ENCODE measurements around the gene LRP8. TPM values are rescaled to one million over a fixed set of nuclear protein-coding genes. Genes with fewer than 3 reads are reported as not detected.
A peak's percentile ranks its signal among the peaks of the same experiment; 100 is the strongest.

LRP8 gene
- total and polyA plus RNA-seq, 11 donors, result 0.27 to 8.0 (median 1.7) TPM

GRCh38 chr1:53195246-53196016, 132.4 kb downstream of the LRP8 start:
- ATAC-seq, result no peak
- Histone ChIP-seq H3K4me1 (peaks cover 3 to 40% (median 30%) of the 10 kb centered on the region in 12 donors), H3K27me3 (no peaks in the 10 kb centered on the region), H3K4me3 (peak overlapping the region in 3 of 12 donors; percentile 84 to 88 (median 85)), H3K36me3 (peaks cover 0 to 1% (median 0%) of the 10 kb centered on the region in 9 donors), H3K27ac (peak overlapping the region in 8 of 12 donors; percentile 94 to 100 (median 98)), H3K9me3 (no peaks in the 10 kb centered on the region)
- 74 to 86% (median 80%) methylated on average over 11 of the region's 11 CpGs for WGBS, 4 donors
- DNase-seq, result no peak
- intact Hi-C loops (cut with DNase I), result loop anchor here in 1 of 10 donors (1.0 to 5.0 kb wide), 2 partner anchors 43 to 268 kb away; partner anchors contain the start of genes MAGOH and SCP2
- TF ChIP-seq CTCF (IDR thresholded peaks at IDR 0.05) (no peak), POLR2A (IDR thresholded peaks at IDR 0.05) (no peak)

Other genes starting within 250 kb of the LRP8 start
- gene SLC1A7, start 185.4 kb downstream of the LRP8 start, total RNA-seq, result 1 to 10 TPM in 1 of 9 donors, under 1 TPM in 6, not detected in 2; 0.08 to 1.1 (median 0.37) TPM
- under 1 TPM; 0.07 to 0.19 TPM for gene SLC1A7, start 185.4 kb downstream of the LRP8 start, polyA plus RNA-seq
- gene CPT2, start 131.2 kb downstream of the LRP8 start, total RNA-seq, result 10 to 100 TPM; 24.2 to 62.3 (median 35.8) TPM
- 10 to 100 TPM; 14.7 to 19.6 TPM for gene CPT2, start 131.2 kb downstream of the LRP8 start, polyA plus RNA-seq
- 10 to 100 TPM; 39.4 to 52.1 (median 46.1) TPM for gene CZIB, start 107.4 kb downstream of the LRP8 start, total RNA-seq
- 10 to 100 TPM; 45.2 to 85.0 TPM for gene CZIB, start 107.4 kb downstream of the LRP8 start, polyA plus RNA-seq
- gene MAGOH, start 89.6 kb downstream of the LRP8 start, total RNA-seq, result 10 to 100 TPM; 18.8 to 42.4 (median 21.6) TPM
- gene MAGOH, start 89.6 kb downstream of the LRP8 start, polyA plus RNA-seq, result 10 to 100 TPM; 63.4 to 74.2 TPM
- gene DMRTB1, start 131.3 kb upstream of the LRP8 start, total RNA-seq, result not detected
- gene DMRTB1, start 131.3 kb upstream of the LRP8 start, polyA plus RNA-seq, result not detected

All from heart left ventricle (tissue), 16 donors.